B cell (primary cell): Measurements from ENCODE around the gene MT1M. TPM values are rescaled to one million over a fixed set of nuclear protein-coding genes. Genes with fewer than 3 reads are reported as not detected.

ENCODE experiments used
- ATAC-seq: fragments of 200-7000 bp; cut with Tn5 transposase; one replicate; pipeline ENCODE4 v1.10.0; 2021; ENCODE audit warnings: low read depth, mild to moderate bottlenecking, moderate number of reproducible peaks, moderate library complexity
- CTCF ChIA-PET: fragments of 350-600 bp; sonication (Branson Sonifier 250); formaldehyde crosslinking; loops from one replicate; lab custom pipeline; 2021; ENCODE audit warnings: antibody characterized with exemption, inconsistent platforms; lab: Charles Lee
- POLR2A ChIA-PET: fragments of 350-600 bp; sonication (Branson Sonifier 250); formaldehyde crosslinking; loops from one replicate; lab custom pipeline; 2021; ENCODE audit warnings: antibody characterized with exemption; lab: Charles Lee
- DNase-seq: peaks from one replicate; pipeline ENCODE4 v3.0.0; 2013
- H2AFZ ChIP-seq: 2 replicates; pipeline ENCODE4 v1.6.1; 2012; ENCODE audit warnings: mild to moderate bottlenecking, low read depth, low read length; ENCODE audit not compliant: insufficient read depth, poor library complexity, severe bottlenecking
- H3K27ac ChIP-seq, 2 donors: 1 replicate in 1 of 2; 2 replicates in 1 of 2; pipeline ENCODE4 v1.5.1; 2012 to 2013; ENCODE audit warnings: low read length in 2 of 2, mild to moderate bottlenecking in 2 of 2, moderate library complexity in 1 of 2
- H3K27me3 ChIP-seq, 4 experiments: fragments of 200-600 bp in 1 of 4; sonication (generic) in 1 of 4; replicated peaks in 1 of 4; 1 replicate in 2 of 4; 2 replicates in 2 of 4; pipeline versions ENCODE4 v1.6.1 to v1.7.0; 2013 to 2016; ENCODE audit warnings: low read length in 3 of 4, mild to moderate bottlenecking in 2 of 4, mixed read lengths in 1 of 4, moderate library complexity in 1 of 4; ENCODE audit not compliant: insufficient read depth in 4 of 4, control insufficient read depth in 3 of 4; ENCODE audit errors: control extremely low read depth in 1 of 4
- H3K36me3 ChIP-seq, 2 experiments: replicated peaks in 1 of 2; 1 replicate in 1 of 2; 2 replicates in 1 of 2; pipeline versions ENCODE4 v1.6.1 to v1.7.1; 2013; ENCODE audit warnings: low read length in 1 of 2; ENCODE audit not compliant: insufficient read depth in 2 of 2, control insufficient read depth in 1 of 2; ENCODE audit errors: control extremely low read depth in 1 of 2, extremely low read depth in 1 of 2
- H3K4me1 ChIP-seq, 2 donors: fragments of 200-600 bp in 1 of 2; sonication (generic) in 1 of 2; 1 replicate in 1 of 2; 2 replicates in 1 of 2; pipeline versions ENCODE4 v1.5.1 to v1.6.1; 2013 to 2017; ENCODE audit warnings: low read length in 2 of 2; ENCODE audit not compliant: control insufficient read depth in 2 of 2, insufficient read depth in 2 of 2
- H3K4me2 ChIP-seq: replicated peaks from 2 replicates; pipeline ENCODE3; 2012; ENCODE audit warnings: mild to moderate bottlenecking, low read depth, low read length; ENCODE audit not compliant: poor library complexity, severe bottlenecking
- H3K4me3 ChIP-seq, 5 experiments: fragments of 200-600 bp in 1 of 5; sonication (generic) in 1 of 5; 1 replicate in 3 of 5; 2 replicates in 2 of 5; pipeline versions ENCODE4 v1.5.1 to v1.7.0; 2011 to 2016; ENCODE audit warnings: low read length in 4 of 5, mild to moderate bottlenecking in 4 of 5, low read depth in 2 of 5, control low read depth in 1 of 5, moderate library complexity in 1 of 5; ENCODE audit not compliant: insufficient read depth in 1 of 5; ENCODE audit errors: control extremely low read depth in 1 of 5, extremely low read depth in 1 of 5
- H3K79me2 ChIP-seq: fragments of 200-600 bp; sonication (generic); one replicate; pipeline ENCODE4 v1.6.0; 2016; ENCODE audit warnings: low read length; ENCODE audit not compliant: control insufficient read depth, insufficient read depth
- H3K9ac ChIP-seq: fragments of 200-600 bp; sonication (generic); 2 replicates; pipeline ENCODE4 v1.6.1; 2017; ENCODE audit warnings: mild to moderate bottlenecking, low read length, moderate library complexity
- H3K9me3 ChIP-seq, 3 donors: one replicate each; pipeline versions ENCODE4 v1.6.1 to v1.7.1; 2013; ENCODE audit warnings: low read length in 2 of 3; ENCODE audit not compliant: control insufficient read depth in 2 of 3, insufficient read depth in 1 of 3; ENCODE audit errors: control extremely low read depth in 1 of 3
- H4K20me1 ChIP-seq: 2 replicates; pipeline ENCODE4 v1.6.0; 2012; ENCODE audit warnings: mild to moderate bottlenecking, low read length; ENCODE audit not compliant: insufficient read depth, control insufficient read depth, poor library complexity, severe bottlenecking
- H3K27ac Mint-ChIP-seq: one replicate; pipeline ENCODE4 v1.8.0; 2021; ENCODE audit warnings: mixed read lengths
- H3K27me3 Mint-ChIP-seq: one replicate; pipeline ENCODE4 v1.8.0; 2021; ENCODE audit warnings: mixed read lengths
- H3K4me1 Mint-ChIP-seq: one replicate; pipeline ENCODE4 v1.8.0; 2021; ENCODE audit warnings: mixed read lengths
- H3K4me3 Mint-ChIP-seq: one replicate; pipeline ENCODE4 v1.8.0; 2021; ENCODE audit warnings: mixed read lengths
- H3K9me3 Mint-ChIP-seq: one replicate; pipeline ENCODE4 v1.8.0; 2022; ENCODE audit warnings: mixed read lengths; ENCODE audit not compliant: insufficient read depth
- CTCF ChIP-seq: fragments of 200-600 bp; IDR thresholded peaks from one replicate; pipeline ENCODE4 v1.8.0; 2022; ENCODE audit warnings: antibody characterized with exemption, mild to moderate bottlenecking
- EZH2 ChIP-seq: IDR thresholded peaks from 2 replicates; pipeline ENCODE4 v1.6.1; 2012; ENCODE audit warnings: borderline replicate concordance, low read depth, mild to moderate bottlenecking, moderate library complexity, low read length; ENCODE audit not compliant: insufficient read depth, poor library complexity, severe bottlenecking
- WGBS: methylation state at CpG from one replicate; pipeline ENCODE4 v1.1.5; 2013; ENCODE audit warnings: missing lambda C conversion rate; ENCODE audit not compliant: insufficient coverage; 5-methylcytosine and 5-hydroxymethylcytosine counted together
- intact Hi-C: fragments of 100-400 bp; cut with micrococcal nuclease; formaldehyde crosslinking; loops from one replicate; pipeline ENCODE4 v1.10.0; 2022
- polyA plus RNA-seq: library from polyadenylated mRNA; depleted of rRNA; stranded (reverse); fragments of >200 nt; gene quantifications from 2 replicates; pipeline ENCODE4 v1.2.3, GENCODE V29; 2012
- total RNA-seq, 2 donors: library from RNA; stranded (reverse); fragments of 120-200 nt in 1 of 2; gene quantifications; 1 replicate in 1 of 2; 2 replicates in 1 of 2; pipeline versions ENCODE4 v1.2.3 to v1.2.4, GENCODE V29; 2013 to 2022

The MT1M gene
- total and polyA plus RNA-seq, 2 donors (not counting 1 experiment from before 2014, with no cell fraction given): not detected

GRCh38 chr16:56639045-56639444 lies 6.6 kb downstream of the MT1M start:
- Histone ChIP-seq H3K79me2 (no peaks in the 10 kb centered on the region), H3K4me2 (no peak overlapping the region), H4K20me1 (no peaks in the 10 kb centered on the region), H3K27ac (no peak overlapping the region), H3K27me3 (peaks cover 0 to 72% (median 31%) of the 10 kb centered on the region in 4 experiments), H3K9ac (no peak overlapping the region), H3K9me3 (peaks cover 0 to 7% (median 0%) of the 10 kb centered on the region in 3 donors), H2AFZ (no peak overlapping the region), H3K4me1 (peaks cover 27 to 41% of the 10 kb centered on the region in 2 donors), H3K36me3 (no peaks in the 10 kb centered on the region), H3K4me3 (no peak overlapping the region)
- Mint-ChIP-seq H3K27ac (no peak overlapping the region), H3K9me3 (no peaks in the 10 kb centered on the region), H3K27me3 (peaks cover 74% of the 10 kb centered on the region), H3K4me1 (peaks cover 31% of the 10 kb centered on the region), H3K4me3 (no peak overlapping the region)
- no peak for DNase-seq
- ChIA-PET CTCF (no interaction called here), POLR2A (interaction anchor here (0.6 kb wide), 1 partner anchor 449 kb away, joined by 3 read pairs; no protein-coding TSS in a partner anchor)
- ATAC-seq: no peak
- no CpG with 5 or more reads among the region's 1 CpG for WGBS
- intact Hi-C loops: loop anchor here (10.0 kb wide), 1 partner anchor 46 kb away; the partner anchor contains the start of gene MT1X
- TF ChIP-seq EZH2 (no peak), CTCF (no peak)

- Mint-ChIP-seq H3K27me3 (peaks cover 74% of the 10 kb centered on the region), H3K27ac (no peak overlapping the region), H3K9me3 (no peaks in the 10 kb centered on the region), H3K4me3 (no peak overlapping the region), H3K4me1 (peaks cover 29% of the 10 kb centered on the region)
- H4K20me1 ChIP-seq: no peaks in the 10 kb centered on the region
- DNase-seq (no peak), ATAC-seq (no peak)
- TF ChIP-seq CTCF (no peak), EZH2 (no peak)
- H3K27ac ChIP-seq: no peak overlapping the region
- no peak overlapping the region for H3K4me2 ChIP-seq
- no peak overlapping the region for H3K9ac ChIP-seq
- peaks cover 21 to 37% of the 10 kb centered on the region in 2 donors for H3K4me1 ChIP-seq
- H2AFZ ChIP-seq: no peak overlapping the region
- no peak overlapping the region for H3K4me3 ChIP-seq
- intact Hi-C loops: no loop called here
- CTCF ChIA-PET: no interaction called here
- WGBS: no CpG with 5 or more reads among the region's 1 CpG
- H3K36me3 ChIP-seq: no peaks in the 10 kb centered on the region
- peaks cover 0 to 71% (median 24%) of the 10 kb centered on the region in 4 experiments for H3K27me3 ChIP-seq
- POLR2A ChIA-PET: no interaction called here
- H3K79me2 ChIP-seq: no peaks in the 10 kb centered on the region
- H3K9me3 ChIP-seq: peaks cover 0 to 4% (median 0%) of the 10 kb centered on the region in 3 donors
Observed at GRCh38 chr16:56640076-56640475, 7.6 kb downstream of the MT1M start.
